GM12873 (cell line): ENCODE measurements around the gene GPR37.

Experiments
- TF ChIP-seq, protein P1 (sequence below): IDR thresholded peaks from 2 replicates; pipeline ENCODE4 v1.5.1; 2012; ENCODE audit warnings: low read depth, mild to moderate bottlenecking, moderate library complexity, low read length, control low read depth; ENCODE audit not compliant: insufficient read depth; ENCODE audit errors: missing control alignments

The GPR37 gene

DNA sequence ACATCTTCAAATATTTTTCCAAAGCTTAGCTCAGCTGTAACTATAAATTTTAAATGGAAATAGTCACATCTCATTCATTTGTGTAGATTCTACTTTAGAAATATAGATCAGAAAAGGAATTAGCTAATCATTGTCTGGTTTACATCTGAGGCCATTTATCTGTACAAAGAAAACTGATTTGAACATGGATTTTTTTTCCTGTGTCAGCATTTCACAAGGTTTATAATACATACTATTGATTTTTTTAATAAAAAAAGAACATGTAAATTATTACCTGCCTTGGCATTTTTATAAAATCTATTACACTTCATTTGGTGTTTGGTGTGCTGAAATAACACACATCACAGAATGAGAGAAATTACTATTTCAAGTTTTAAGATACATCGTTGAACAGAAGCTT, 3.5 kb upstream of the GPR37 start:
- TF ChIP-seq, protein P1, sequence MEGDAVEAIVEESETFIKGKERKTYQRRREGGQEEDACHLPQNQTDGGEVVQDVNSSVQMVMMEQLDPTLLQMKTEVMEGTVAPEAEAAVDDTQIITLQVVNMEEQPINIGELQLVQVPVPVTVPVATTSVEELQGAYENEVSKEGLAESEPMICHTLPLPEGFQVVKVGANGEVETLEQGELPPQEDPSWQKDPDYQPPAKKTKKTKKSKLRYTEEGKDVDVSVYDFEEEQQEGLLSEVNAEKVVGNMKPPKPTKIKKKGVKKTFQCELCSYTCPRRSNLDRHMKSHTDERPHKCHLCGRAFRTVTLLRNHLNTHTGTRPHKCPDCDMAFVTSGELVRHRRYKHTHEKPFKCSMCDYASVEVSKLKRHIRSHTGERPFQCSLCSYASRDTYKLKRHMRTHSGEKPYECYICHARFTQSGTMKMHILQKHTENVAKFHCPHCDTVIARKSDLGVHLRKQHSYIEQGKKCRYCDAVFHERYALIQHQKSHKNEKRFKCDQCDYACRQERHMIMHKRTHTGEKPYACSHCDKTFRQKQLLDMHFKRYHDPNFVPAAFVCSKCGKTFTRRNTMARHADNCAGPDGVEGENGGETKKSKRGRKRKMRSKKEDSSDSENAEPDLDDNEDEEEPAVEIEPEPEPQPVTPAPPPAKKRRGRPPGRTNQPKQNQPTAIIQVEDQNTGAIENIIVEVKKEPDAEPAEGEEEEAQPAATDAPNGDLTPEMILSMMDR, result no peak

DNA sequence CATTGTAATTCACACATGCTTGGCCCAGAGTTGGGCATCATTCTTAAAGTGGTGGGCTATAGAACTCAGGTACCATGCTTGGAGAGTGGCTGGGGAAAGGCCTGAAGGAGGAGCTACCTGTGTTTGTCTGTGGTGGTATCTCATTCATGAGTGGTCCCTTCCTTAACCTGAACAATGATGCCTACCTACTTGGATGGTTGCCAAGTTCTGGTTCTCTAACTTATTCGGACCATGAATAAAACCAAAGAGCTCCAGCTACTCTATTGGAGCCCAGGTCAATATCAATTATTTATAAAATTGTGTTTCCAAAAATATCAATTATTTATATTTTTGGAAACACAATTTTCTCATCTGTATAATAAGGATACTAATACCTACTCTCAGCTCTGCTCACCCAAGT, 2.9 kb upstream of the GPR37 start:
- TF ChIP-seq, protein P1, result no peak

DNA sequence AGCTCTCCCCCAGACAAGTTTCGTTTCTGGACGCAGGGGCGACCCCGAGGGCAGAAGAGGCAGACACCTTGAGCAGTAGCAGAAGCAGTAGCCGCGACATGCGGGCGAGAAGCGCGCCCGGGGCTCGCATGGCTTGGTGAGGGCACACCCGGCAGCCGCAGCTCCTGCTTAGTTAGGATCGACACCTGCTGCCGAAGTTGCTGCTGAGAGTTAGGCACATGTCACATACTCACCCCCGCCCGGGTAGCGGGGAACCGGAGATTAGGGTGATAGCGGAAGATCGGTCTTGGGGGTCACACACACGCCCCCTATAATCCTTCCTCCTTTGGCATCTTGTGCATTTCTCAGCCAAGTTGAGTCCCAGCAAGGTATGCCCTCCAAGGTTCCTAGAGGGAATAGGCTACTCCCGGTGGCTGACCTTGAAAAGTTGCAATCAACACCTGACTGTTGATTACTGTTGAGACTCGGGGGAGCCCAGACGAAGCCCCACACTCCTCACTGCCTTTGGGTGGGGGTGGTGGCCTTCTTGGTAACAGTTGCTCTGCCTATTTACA, 668 bp downstream of the GPR37 start:
- TF ChIP-seq, protein P1, result no peak

DNA sequence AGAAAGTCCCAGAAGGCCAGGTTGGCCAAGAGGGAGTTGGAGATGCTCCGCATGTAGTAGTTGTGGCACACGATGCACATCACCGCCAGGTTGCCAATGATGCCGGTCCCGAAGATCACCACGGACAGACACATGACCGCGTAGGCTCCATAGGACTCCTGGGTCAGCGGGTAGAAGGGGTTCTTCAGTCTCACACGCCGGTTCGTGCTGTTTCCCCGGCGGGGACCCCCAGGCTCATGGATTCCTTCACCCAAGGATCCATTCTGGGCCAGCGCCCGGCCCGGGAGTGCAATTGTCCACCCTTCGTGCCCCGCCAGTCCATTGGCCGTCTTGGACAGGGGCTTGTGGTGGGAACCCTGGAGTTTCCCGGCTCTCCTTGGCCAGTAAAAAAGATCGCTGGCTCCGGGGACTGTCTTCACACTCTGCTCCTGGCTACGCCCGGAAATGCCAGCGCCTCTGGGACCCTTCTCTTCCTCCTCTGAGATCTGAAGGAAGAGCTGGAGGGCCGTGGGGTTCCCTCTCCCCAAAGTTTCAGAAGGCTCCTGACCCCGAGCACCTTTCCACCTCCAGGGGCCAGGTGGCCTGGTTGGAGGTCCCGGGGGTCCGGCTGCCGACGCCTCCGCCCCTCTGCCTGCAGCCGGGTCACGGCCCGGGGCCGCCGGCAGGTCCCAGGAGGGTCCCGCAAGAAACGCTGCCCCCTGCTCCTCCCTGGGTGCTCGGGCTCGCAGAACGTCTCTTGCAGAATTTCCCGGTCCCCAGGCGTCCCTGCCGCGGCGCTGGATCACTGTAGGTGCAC, 1.3 kb downstream of the GPR37 start:
- TF ChIP-seq, protein P1, result no peak

DNA sequence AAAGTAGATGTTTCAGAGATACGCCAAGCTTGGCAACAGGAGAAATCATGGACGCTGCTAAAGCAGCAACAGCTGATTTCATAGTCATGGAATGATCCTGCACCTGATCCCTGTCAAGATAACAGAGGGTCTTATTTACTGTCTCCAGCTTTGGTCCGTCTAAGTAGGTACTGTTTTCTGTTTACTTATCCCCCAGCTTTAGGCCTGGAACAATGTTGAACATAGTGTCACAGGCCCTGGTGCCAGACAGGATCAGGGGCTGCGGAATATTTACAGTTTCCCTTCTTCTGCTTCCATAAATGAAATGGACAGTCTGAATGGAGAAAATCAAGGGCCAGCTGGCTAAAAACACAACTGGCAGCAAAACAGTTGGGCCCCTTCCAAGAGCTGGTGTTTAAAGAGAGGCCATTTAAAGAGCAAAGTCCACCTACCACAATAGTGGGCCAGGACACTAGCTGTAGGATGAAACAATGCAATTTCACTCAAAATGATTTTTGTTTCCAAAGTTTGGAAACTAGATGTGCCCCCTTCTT, 2.9 kb downstream of the GPR37 start:
- TF ChIP-seq, protein P1, result no peak

DNA sequence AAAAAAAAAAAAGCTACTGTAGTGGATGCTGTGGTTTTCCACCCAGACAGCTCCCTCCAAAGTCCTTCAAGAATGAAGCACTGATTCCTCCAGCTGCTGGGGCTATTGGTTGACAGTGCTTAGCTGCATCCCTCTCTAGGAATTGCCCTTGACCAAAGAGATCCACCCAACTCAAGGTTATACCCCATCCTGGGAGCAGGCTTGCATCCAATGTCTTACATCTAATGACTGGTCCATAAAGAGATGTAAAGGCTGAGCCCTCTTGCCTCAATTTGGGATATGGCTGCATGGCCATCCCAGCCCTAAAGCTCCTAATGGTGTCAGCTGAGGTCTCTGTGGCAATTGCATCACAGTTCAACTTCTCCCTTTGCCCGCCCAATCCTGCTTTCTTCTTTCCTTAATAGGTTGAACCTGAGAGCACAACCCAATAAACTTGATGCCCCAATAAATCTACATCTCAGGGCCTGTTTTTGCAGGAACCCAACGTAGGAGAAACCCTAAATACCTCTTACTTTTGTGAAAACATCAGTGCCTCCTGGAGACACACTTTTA, 4.4 kb downstream of the GPR37 start:
- TF ChIP-seq, protein P1, result no peak

DNA sequence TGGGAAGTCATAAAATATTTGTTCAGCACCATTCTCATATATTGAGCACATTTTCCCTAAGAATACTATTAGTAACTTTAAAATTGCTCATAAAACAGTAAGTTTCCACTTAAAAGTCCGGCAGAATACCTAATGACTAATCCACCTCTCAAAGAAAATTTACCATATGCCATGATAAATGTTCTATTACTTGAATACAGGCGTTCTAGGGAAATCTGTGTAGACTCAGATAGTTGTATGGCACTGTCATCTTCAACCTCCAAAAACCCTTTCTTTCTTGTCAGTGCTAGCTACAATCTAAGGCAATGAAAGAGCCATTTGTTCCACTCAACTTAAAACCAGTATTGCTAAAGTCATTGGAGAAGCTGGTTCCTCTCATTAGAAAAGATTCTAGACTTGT, 7.3 kb downstream of the GPR37 start:
- TF ChIP-seq, protein P1, result no peak
